Posterior vena cava (tissue), 2 donors: ENCODE results near the gene LAMA3. TPM values are rescaled to one million over a fixed set of nuclear protein-coding genes. Genes with fewer than 3 reads are reported as not detected.

Experiments used
- DNase-seq: peaks from one replicate; pipeline ENCODE4 v3.0.0-alpha.2; 2020; ENCODE audit warnings: low spot score
- intact Hi-C, 2 donors: fragments of 100-400 bp; cut with DNase I; formaldehyde crosslinking; loops; one replicate each; pipeline versions ENCODE4 v1.14.1 to v1.14.2; 2022 to 2023
- total RNA-seq, 2 donors: library from RNA; stranded (reverse); fragmentation: NEBNext Ultra II Directional; extraction: Animal tissue kit (Norgen Biotek cat#: 25700); gene quantifications; one replicate each; pipeline ENCODE4 v1.2.1, GENCODE V29; 2021
- donor health status: DM: yes; HTN: yes; CAD: no.
- donor health status: DM: yes; HTN: yes; CAD: no.

Gene LAMA3
- total RNA-seq, 2 donors from 2014 or later = 38.6 to 48.4 TPM

DNA sequence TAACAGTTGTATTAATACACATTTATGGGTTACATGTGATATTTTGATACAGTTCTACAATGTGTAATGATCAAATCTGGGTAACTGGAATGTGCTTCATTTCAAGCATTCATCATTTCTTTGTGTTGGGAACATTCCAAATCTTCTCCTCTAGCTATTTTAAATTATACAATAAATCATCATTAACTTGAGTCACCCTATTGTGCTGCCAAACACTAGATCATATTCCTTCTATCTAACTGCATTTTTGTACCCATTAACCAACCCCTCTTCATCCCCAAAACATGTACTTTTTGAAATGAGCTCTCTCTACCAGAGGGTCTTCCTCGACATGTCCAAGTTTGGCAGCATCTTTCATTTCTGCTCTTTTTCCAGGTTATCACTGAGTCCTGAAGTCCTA is 244.2 kb downstream of the LAMA3 start:
- intact Hi-C loops = loop anchor here in 1 of 2 donors (5.0 to 10.0 kb wide), 2 partner anchors 44 to 181 kb away; no protein-coding TSS in a partner anchor
- DNase-seq = no peak

DNA sequence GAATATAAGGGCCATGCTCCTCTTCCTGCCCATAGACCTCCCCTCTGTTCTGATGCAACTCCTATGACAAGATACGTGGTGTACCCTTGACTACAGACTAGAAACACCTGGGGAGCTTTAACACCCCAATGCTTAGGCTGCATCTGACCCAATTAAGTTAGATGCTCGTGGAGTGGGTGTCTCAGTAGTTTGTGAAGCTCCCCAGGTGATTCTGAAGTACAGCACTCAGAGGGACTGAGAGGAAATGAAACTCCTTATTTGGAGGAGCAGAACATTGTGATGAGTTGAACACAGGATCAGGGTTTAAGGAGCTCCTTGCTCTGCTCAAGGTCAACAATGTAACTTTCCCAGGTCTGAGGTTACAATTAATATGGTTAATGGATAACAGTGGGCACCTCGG is 245.0 kb downstream of the LAMA3 start:
- no peak for DNase-seq
- intact Hi-C loops = loop anchor here in 1 of 2 donors (5.0 to 10.0 kb wide), 2 partner anchors 43 to 181 kb away; no protein-coding TSS in a partner anchor

DNA sequence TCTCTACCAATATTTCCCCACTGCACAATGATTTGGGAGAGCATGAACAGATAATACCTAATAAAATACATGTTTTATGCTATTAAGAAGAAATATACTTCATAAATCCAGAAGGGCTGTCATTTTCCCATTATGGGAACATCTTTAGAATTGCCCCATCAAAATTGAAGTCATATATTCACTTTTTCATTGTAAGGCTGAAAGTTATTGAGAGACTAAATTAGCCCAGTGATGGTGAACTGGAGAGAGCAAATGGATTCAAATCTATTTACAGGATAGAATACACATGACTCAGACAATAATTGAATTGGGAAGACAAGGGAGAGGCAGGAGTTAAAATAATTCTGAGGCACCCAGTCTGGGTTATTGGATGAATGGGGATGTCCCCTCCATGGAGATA is 245.6 kb downstream of the LAMA3 start:
- intact Hi-C loops = loop anchor here (5.0 to 10.0 kb wide), 3 partner anchors 42 to 1583 kb away; no protein-coding TSS in a partner anchor
- no peak for DNase-seq

DNA sequence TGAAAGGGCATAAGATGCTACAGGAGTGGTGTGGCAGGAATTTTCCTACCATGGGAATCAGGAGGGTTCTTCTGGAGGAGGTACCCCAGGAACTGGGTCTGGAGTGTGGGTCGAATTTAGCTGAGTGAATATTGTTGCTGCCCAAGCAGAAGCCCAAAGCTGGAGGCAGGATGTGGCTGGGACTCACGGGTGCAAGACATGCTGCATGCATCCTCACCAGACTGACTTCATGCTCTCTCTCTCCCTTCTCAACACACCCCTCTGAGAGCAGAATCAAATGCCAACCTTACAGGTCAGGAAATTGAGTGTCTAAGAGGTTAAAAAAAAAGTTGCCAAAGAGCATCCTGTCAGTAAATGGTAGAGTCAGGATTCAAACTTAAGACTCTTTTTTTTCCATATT is 246.6 kb downstream of the LAMA3 start:
- intact Hi-C loops = loop anchor here (5.0 to 10.0 kb wide), 2 partner anchors 179 to 1584 kb away; no protein-coding TSS in a partner anchor
- DNase-seq = no peak

DNA sequence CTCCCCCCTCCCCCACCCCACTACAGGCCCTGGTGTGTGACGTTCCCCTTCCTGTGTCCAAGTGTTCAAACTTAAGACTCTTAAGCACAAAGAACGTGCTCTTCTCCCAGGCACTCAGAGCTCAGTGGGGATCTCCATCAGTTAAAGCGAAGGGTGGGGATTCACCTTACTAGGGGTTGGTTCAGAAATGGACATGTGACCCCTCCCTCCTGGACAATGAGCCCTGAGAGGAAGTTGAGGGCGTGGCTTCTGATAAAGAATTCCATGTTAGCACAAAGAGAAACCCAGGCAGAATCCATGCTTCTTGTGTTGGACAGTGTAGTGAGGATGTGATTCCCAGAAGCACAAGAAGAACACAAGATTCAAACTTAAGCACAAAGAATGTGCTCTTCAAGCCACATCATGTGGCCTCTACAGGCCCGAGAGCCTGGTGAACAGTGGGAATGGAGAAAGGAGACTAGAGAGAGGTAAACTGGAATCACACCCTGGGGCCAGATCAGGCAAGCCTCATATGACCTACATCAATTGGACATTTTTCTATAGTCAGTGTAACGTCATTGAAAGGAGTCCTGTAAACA is 247.2 kb downstream of the LAMA3 start:
- no peak for DNase-seq
- intact Hi-C loops = loop anchor here (5.0 to 10.0 kb wide), 2 partner anchors 178 to 1584 kb away; no protein-coding TSS in a partner anchor

DNA sequence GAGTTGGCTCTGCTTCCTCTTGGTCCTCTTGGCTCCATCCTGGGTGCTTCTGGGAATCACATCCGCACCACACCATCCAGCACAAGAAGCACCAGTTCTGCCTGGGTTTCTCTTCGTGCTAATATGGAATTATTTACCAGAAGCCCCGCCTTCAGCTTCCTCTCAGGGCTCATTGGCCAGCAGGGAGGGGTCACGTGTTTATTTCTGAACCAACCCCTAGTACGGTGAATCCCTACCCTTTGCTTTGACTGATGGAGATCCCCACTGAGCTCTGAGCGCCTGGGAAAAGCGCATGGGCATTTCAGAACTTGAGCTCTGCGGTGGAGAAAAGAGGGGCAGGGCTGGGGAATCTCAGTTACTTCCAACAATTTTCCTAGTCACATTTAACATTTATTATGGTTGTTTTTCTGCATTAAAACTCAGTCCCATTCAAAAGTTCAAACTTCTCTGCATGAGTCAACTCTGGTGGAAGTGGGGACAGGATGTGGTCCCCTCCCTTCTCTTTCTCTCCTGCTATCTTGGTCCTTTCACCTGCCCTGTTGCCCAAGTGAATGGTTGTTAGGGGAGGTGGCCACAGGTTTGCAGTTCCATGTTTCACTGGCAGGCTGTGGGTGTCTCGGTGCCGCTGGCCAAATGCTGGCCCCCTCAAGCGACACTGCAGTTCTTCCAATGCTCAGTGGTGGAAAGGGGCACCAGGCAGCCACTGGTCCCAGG is 248.9 kb downstream of the LAMA3 start:
- intact Hi-C loops = loop anchor here (5.0 to 10.0 kb wide), 2 partner anchors 177 to 1586 kb away; no protein-coding TSS in a partner anchor

DNA sequence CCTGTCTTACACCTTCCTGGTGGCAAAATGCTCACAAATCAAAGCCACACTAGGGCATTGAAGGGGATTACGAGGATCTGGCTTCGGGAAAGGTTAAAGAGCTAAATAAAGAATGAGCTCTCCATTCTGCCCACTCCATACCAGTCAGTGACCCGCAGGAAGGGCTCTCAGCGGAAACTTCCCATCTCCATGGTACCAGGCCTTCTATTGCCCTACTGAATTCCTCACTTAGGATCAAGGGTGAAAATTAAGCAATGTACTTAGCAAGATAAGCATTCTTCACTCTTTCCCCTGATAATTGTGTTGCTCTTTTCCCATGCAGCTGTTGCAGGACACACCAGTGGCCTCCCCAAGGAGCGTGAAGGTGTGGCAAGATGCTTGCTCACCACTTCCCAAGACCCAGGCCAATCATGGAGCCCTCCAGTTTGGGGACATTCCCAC is 249.7 kb downstream of the LAMA3 start:
- no peak for DNase-seq
- intact Hi-C loops = loop anchor here (5.0 to 10.0 kb wide), 2 partner anchors 176 to 1587 kb away; no protein-coding TSS in a partner anchor

More for the DNA sequence above, 248.9 kb downstream of the LAMA3 start:
- no peak for DNase-seq

DNA sequence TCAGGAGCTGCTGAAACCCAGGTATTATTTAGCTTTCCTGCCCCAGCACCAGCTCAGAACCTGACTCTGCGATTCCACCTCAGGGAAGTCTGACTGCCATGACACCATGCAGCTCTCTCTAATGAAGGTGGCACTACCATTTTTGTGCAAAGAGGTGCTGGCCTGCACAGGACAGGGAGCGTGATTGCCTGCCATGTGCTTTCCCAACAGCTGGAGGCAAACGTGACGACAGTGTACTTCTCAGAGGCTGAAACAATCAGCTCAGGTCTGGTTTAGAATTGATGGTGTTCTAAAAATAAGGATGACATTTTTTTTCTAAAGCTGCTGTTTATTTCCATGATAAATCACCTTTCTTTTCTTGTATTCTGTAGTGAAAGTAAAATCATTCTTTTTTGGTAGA is 250.1 kb downstream of the LAMA3 start:
- no peak for DNase-seq
- intact Hi-C loops = loop anchor here (5.0 to 10.0 kb wide), 2 partner anchors 175 to 1587 kb away; no protein-coding TSS in a partner anchor

DNA sequence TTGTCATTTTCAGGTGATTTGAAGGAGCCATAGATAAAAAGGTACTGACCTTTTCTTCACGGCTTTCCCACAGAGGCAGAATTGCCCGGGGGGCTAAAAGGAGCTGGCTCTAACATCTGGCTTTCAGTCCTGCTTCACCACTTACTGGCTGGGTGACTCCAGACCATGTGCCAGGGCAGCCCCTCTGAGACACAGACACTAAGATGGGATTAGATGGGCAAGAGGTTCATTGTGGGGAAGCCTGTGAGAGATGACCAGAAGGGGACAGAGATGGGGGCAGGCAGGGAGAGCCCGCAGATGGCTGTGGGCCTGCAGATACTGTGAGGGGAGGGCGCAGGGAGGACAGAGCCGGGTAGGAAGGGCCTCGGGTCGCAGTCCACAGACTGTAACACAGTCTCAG is 250.6 kb downstream of the LAMA3 start:
- no peak for DNase-seq
- intact Hi-C loops = loop anchor here (5.0 to 10.0 kb wide), 3 partner anchors 55 to 1588 kb away; no protein-coding TSS in a partner anchor

DNA sequence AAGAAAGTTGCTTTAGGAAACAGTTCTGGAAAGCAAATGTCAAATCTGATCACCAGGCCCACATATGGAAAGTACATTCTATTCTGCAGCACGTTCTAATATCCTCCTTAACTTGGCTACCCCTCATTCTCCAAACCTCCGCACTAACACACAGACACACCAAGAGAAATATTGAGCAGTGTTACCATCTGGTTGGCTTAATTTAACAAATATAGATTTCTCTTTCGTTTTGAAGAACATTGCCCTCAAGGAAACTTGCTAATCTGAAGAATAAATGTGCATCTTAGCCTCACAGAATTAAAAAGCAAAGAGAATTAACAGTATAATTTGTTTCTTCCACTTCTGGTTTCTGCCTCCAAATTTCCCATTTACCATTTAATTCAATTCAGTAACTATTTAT is 252.5 kb downstream of the LAMA3 start:
- no peak for DNase-seq
- intact Hi-C loops = loop anchor here in 1 of 2 donors (10.0 kb wide), 1 partner anchor 53 kb away; no protein-coding TSS in a partner anchor

DNA sequence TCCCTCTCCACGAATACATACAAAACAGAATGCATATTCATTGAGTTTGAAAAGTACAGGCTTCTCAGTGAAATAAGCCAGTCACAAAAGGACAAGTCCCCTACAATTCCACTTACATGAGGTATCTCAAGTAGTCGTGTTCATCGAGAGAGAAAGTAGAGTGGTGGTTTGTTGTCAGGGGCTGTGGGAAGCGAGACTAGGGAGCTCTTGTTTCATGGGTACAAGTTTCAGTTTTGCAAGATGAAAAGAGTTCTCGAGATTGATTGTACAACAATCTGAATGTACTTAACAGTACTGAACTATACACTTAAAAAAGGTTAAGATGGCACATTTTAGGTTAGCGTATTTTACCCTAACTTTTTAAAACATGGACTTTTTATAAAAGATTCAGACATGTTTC is 253.9 kb downstream of the LAMA3 start:
- DNase-seq = no peak
- intact Hi-C loops = loop anchor here in 1 of 2 donors (10.0 kb wide), 1 partner anchor 52 kb away; no protein-coding TSS in a partner anchor

DNA sequence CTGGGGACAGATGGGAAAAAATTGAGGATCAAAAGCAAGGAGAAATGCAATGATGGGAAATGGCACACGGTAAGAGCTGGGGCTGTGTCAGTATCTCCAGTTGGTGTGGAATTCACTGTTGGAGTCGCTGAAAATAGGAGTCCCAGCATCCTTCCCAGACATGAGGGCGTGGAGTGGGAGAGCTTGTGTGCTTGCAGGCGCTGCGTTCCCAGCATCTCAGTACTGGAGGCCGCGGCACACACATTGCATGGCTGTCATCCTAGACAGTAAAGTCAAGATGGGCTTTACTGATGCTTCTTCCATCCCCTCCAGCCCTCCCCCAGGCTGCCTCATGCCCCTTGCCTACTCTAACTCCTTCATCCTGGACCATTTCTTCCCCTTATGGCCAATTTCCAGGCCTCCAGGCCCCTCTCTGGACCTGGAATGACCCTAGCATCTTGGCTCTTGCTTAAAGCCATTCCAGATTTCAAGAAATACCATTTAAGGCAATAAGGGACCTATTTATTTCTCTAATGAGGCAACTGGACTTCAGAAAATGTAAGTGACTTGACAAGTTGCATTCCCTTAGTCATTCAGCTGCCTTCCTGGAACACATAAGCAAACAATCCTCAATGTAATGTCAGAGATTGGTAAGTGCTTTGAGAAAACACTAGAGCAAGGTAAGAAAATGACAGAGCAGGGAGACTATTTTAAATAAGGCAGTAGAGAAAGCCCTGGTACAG is 254.8 kb downstream of the LAMA3 start:
- intact Hi-C loops = loop anchor here in 1 of 2 donors (10.0 kb wide), 1 partner anchor 51 kb away; no protein-coding TSS in a partner anchor
- no peak for DNase-seq

DNA sequence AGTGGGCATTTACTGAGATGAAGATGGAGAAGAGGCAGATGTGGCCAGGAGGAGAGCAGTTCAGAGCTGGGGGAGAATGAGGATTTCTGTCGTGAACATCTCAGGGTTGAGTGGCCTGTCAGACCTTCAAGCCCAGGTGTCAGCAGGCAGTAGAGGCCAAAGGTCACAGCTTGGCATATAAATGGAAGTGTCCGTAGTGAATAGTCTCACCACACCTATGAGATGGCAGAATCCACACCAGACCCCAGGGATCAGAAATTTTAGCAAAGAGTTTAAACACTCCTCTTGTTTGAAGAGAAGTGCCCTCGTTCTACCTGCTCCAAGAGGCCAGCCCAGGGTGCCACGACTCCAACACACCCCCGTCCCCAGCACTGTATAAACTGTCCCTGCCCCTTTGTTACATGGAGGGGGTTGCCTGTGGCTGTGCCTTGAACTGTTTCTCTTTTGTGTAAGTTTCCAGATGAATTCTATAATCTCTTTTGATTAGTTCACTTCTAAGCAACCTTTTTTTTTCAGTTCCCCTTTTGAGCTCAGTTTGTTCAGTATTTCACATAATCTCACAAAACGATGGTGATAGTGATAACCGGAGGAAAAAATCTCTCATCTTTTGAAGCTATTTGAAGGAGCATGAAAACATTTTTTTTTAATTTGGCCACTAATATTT is 256.3 kb downstream of the LAMA3 start:
- DNase-seq = no peak
- intact Hi-C loops = loop anchor here in 1 of 2 donors (10.0 kb wide), 1 partner anchor 49 kb away; no protein-coding TSS in a partner anchor

DNA sequence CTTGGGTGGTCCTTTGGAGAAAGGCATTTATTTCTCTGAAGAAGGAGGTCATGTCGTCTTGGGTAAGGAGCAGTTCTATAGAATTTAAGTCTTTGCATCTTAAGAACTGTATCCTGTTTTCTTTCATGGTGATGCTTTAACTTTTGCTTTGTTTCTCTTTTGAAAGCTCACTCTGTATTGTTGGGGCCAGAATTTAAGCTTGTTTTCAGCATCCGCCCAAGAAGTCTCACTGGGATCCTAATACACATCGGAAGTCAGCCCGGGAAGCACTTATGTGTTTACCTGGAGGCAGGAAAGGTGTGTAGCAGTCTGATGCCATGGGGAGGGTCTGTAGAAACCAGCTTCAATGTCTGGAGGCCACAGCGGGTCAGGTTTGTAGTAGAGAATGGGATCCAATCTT is 260.6 kb downstream of the LAMA3 start:
- intact Hi-C loops = loop anchor here in 1 of 2 donors (10.0 kb wide), 1 partner anchor 45 kb away; no protein-coding TSS in a partner anchor
- DNase-seq = no peak

DNA sequence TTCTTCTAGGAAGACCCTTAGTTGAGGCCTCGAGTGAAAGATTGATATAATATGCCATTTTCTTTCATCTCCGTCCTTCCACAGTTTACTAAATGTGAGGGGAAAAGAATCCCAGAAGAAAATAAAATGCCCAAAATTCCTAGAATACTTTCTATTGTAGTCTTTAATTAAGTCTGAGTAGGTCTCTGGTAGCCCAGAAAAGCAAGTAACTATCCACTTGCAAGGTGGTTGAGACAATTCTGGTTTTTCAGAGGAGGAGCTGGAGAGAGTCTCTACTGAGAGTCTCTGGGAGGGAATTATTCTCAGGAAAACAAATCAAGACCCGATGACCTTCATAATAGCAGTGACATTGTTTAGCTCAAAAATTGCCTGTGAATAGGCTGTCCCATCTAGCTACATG is 261.4 kb downstream of the LAMA3 start:
- no peak for DNase-seq
- intact Hi-C loops = no loop called here

DNA sequence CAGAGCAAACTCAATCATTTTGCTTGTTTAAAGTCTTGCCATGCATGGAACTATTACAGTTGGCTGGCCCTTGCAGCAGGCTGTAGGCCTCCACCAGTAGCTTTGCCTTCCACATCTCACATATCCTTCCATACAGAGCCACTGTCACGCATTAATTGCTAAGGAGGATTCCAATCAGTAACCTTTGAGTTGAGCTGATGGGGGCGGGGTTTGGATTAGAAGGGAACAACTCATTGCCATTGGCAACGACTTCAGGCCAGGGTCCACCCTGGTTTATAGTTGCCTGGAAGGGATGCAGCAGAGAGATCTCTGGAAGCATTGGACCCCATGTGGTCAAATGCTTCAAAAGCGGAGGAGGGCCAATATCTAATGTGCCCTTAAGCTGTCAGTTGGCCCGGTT is 262.0 kb downstream of the LAMA3 start:
- no peak for DNase-seq
- intact Hi-C loops = no loop called here

DNA sequence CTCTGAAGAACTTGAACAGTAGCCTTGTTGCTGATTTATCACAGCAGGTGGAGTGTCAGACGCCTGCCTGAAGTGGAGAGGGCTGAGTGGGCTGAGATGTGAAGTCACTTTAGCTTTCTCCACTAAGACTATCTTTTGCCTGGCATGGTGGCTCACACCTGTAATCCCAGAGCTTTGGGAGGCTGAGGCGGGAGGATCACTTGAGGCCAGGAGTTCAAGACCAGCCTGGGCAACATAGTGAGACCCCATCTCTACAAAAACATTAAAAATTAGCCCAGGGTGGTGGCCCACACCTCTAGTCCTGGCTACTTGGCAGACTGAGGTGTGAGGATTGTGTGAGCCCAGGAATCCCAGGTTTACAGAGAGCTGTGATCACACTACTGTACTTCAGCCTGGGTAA is 264.7 kb downstream of the LAMA3 start:
- no peak for DNase-seq
- intact Hi-C loops = no loop called here

DNA sequence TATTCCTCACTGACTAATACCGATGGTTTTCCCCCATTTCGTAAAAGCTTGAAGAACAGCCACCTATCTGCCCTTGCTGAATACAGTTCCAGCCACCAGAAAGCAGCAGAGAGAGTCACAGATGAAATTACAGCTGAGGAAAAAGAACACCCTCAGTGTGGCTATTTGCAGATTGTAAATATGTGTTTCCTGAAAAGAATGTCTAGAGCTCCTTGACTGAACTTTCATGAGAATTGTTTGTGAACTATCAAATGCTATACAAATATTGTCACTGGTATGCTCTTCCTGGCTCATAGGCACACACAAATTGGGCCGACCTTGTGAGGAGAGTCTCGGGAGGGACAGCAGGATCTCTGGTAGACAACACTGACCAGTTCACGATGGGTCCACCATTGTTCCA is 267.2 kb downstream of the LAMA3 start:
- intact Hi-C loops = no loop called here
- no peak for DNase-seq

DNA sequence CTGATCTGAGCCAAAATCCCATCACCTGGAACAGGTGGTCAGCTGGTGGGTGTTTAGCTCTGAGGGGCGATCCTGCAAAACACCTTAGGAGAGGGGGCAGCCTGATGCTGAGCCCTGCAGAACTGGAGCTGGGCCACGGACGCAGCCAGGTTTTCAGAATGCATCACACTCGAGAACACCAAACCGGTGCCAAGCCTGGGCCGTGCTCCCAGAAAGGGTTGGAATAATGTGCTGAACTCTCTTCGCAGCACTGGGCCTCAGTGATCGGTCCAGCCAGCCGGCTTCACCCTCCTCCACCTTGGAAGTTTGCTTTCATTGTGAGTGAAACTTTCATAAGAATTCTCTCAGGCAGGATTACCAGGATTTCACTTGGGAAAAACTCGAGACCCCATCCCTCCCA is 268.8 kb downstream of the LAMA3 start:
- peak; percentile 95 for DNase-seq
- intact Hi-C loops = no loop called here
